GM19025 (cell line): Measurements from ENCODE around the gene TAGLN3.

Source experiments
- ATAC-seq: cut with Tn5 transposase; IDR thresholded peaks from one replicate; pipeline ENCODE4 v1.9.1; 2021; ENCODE audit warnings: mild to moderate bottlenecking, low read depth, moderate library complexity; ENCODE audit not compliant: unreplicated experiment

TAGLN3 gene

DNA sequence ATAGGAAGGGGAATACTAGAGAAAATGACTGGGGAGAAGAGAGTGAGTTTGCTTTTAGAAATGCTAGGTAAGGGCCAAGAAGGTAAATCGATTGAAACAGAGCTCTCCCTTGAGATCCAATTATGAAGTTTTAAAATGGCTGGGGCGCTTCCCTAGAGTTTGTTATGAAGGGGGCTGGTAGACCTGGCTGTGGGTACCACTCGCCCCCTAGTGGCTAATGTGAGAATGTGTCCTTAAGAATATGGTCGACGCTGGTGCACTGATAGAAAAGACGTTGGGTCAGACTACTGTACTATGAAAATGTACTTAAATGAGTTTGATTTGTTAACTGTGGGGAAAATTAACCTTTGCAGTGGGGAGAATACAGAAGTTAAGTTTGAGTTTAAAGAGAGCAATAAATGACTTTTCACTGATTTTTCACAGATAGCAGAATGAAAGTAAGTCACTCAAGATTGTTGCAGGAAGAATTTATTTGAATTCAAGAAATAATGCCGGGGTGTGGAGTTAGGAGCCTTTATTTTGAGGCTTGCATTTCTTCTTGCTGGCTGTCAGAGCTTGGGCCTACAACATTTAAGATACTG, 45.0 kb downstream of the TAGLN3 start:
- peak; percentile 88 for ATAC-seq

GRCh38 chr3:112046599-112046998, 47.9 kb downstream of the TAGLN3 start:
- no peak for ATAC-seq

GRCh38 chr3:112047264-112047663, 48.5 kb downstream of the TAGLN3 start:
- ATAC-seq = no peak

DNA sequence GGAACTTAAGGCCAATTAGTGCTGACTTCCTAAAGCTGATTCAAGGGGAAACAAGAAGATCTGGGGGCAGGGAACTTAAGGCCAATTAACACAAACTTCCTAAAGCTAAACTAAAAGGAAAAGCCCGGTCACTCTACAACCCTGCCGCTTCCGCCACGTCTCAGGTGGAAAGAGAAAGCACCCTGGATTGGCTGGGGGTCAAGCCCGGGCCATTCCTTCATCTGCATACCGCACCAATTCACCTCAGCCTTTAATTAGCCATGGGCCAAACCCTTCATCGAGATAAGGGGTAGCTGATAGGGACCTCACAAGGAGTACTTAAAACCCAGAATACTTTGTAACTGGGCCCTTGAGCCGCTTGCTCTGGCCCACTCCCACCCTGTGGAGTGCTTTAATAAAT, 50.2 kb downstream of the TAGLN3 start:
- no peak for ATAC-seq

DNA sequence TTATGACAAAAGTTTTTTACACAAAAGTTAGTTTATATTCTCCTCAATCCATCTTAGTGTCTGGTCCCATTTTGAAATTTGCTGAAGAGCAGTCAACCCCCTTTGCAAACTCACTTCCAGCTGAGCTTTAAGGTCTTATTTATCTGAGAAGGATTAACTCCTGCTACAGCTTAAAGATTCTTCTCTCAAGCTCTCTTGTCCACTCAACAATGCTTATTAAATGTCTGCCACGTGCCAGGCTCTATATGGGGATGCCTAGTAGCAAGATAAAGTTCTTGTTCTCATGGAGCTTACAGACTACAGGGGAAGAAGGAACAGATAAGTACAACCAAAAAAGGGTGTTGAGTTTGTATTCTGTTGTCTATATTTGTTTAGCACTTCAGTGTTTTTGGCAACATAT, 54.5 kb downstream of the TAGLN3 start:
- no peak for ATAC-seq

DNA sequence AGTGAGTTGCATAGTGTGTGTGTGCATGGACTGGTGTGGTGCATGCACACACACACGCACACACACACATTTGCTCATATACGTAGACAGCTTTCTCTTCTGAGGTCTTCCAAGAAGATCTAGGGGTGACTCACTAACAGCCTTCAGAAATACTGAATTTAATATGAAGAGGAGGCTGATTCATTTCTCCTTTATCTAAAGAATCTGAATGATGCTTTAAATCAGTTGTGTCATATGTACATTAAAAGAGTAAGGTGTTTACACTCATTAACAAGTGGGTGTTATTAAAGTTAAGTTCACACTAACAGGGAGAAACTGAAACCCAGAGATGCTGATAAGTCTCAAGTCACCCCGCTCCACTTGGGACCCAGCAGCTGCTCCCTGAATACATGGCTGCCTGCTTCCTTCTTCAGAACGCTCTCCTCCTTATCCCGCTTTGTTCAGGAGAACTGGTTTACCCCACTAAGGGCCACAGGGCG, 57.8 kb downstream of the TAGLN3 start:
- ATAC-seq = no peak

DNA sequence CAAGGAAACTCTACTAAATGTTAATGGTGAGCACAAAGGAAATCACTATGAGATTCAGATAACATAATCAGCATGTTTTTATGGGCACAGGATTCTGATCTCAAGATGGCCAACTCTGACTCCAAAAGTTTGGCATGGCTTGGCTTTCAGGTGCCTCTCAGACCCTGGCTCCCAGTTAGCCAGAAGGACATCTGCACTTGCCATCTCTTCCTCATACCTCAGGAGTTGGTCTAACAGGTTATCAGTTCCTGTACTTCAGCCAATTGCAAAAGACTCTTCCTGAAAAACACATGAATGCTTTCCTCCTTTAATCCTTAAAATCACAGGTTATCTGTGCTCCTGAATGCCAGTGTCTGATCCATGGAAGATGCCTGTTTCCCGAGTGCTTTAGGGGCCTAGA, 60.8 kb downstream of the TAGLN3 start:
- no peak for ATAC-seq

- no peak for ATAC-seq
These were observed 62.4 kb downstream of the TAGLN3 start for GRCh38 chr3:112061152-112061551.
